HepG2 (cell line): ENCODE data around the gene PRSS27. TPM values are rescaled to one million over a fixed set of nuclear protein-coding genes. Genes with fewer than 3 reads are reported as not detected.

ENCODE experiments used
- ARNT2 ChIP-seq: sonication (generic); formaldehyde crosslinking; IDR thresholded peaks from 2 replicates; pipeline ENCODE4 v1.8.0; 2022; ENCODE audit warnings: mild to moderate bottlenecking, low read depth, missing genetic modification reagents, moderate library complexity
- DDIT3 ChIP-seq: sonication (generic); formaldehyde crosslinking; IDR thresholded peaks from 2 replicates; pipeline ENCODE4 v1.4.0; 2020; ENCODE audit warnings: mild to moderate bottlenecking, missing genetic modification reagents
- DRAP1 ChIP-seq: IDR thresholded peaks from 2 replicates; pipeline ENCODE4 v1.6.1; 2016; ENCODE audit warnings: missing genetic modification reagents, missing compliant biosample characterization
- ESRRA ChIP-seq: sonication (generic); formaldehyde crosslinking; IDR thresholded peaks from 2 replicates; pipeline ENCODE4 v1.5.1; 2020; ENCODE audit warnings: mild to moderate bottlenecking, low read depth, missing genetic modification reagents
- GABPA ChIP-seq, 2 experiments: IDR thresholded peaks; 2 replicates each; pipeline ENCODE4 v1.6.1; 2011 to 2016; ENCODE audit warnings: low read depth in 2 of 2, low read length in 1 of 2, missing biosample characterization in 1 of 2, missing genetic modification characterization in 1 of 2
- IKZF5 ChIP-seq: IDR thresholded peaks from 2 replicates; pipeline ENCODE4 v1.6.1; 2018; ENCODE audit warnings: missing genetic modification reagents, mild to moderate bottlenecking, missing compliant biosample characterization
- KDM4B ChIP-seq: sonication (generic); formaldehyde crosslinking; IDR thresholded peaks from 2 replicates; pipeline ENCODE4 v1.4.0; 2020; ENCODE audit warnings: missing genetic modification reagents
- LCORL ChIP-seq, 2 experiments: fragments of 450-650 bp in 1 of 2; sonication (generic) in 1 of 2; formaldehyde crosslinking in 1 of 2; IDR thresholded peaks; 2 replicates each; pipeline versions ENCODE4 v1.5.0 to v1.6.1; 2017 to 2020; ENCODE audit warnings: antibody characterized with exemption in 1 of 2, missing genetic modification reagents in 1 of 2
- MYC ChIP-seq: sonication (generic); formaldehyde crosslinking; IDR thresholded peaks from 2 replicates; pipeline ENCODE4 v1.9.0; 2021; ENCODE audit warnings: missing genetic modification reagents, borderline replicate concordance
- PATZ1 ChIP-seq: sonication (generic); formaldehyde crosslinking; IDR thresholded peaks from 2 replicates; pipeline ENCODE4 v1.4.0; 2020; ENCODE audit warnings: missing genetic modification reagents
- PHF20 ChIP-seq: sonication (generic); formaldehyde crosslinking; IDR thresholded peaks from 2 replicates; pipeline ENCODE4 v1.5.0; 2020; ENCODE audit warnings: mild to moderate bottlenecking, missing genetic modification reagents
- PLSCR1 ChIP-seq: sonication (generic); formaldehyde crosslinking; IDR thresholded peaks from 2 replicates; pipeline ENCODE4 v1.5.0; 2020; ENCODE audit warnings: missing genetic modification reagents, mild to moderate bottlenecking, borderline replicate concordance
- POLR2AphosphoS5 ChIP-seq: IDR thresholded peaks from 2 replicates; pipeline ENCODE4 v1.6.1; 2012; ENCODE audit warnings: low read depth, low read length
- RAD21 ChIP-seq: fragments of 450-650 bp; formaldehyde crosslinking; IDR thresholded peaks from 2 replicates; pipeline ENCODE4 v1.5.0; 2020; ENCODE audit warnings: mild to moderate bottlenecking
- RFX5 ChIP-seq: IDR thresholded peaks from 2 replicates; pipeline ENCODE4 v1.6.1; 2011; ENCODE audit warnings: low read depth, low read length, improper control_type of control experiment
- SAP130 ChIP-seq: IDR thresholded peaks from 2 replicates; pipeline ENCODE4 v1.6.1; 2016; ENCODE audit warnings: low read depth
- SP1 ChIP-seq, 2 experiments: fragments of 450-650 bp in 1 of 2; sonication (generic) in 1 of 2; formaldehyde crosslinking in 1 of 2; IDR thresholded peaks; 2 replicates each; pipeline versions ENCODE4 v1.4.0 to v1.6.1; 2016 to 2020; ENCODE audit warnings: missing genetic modification reagents in 1 of 2
- SP2 ChIP-seq: sonication (generic); formaldehyde crosslinking; IDR thresholded peaks from 2 replicates; pipeline ENCODE4 v1.5.1; 2020; ENCODE audit warnings: mild to moderate bottlenecking, missing genetic modification reagents
- TAF1 ChIP-seq: sonication (generic); formaldehyde crosslinking; IDR thresholded peaks from 2 replicates; pipeline ENCODE4 v1.4.0; 2020; ENCODE audit warnings: missing genetic modification reagents
- TGIF2 ChIP-seq: IDR thresholded peaks from 2 replicates; pipeline ENCODE4 v1.6.1; 2016; ENCODE audit warnings: control low read depth, missing compliant biosample characterization
- ZFP82 ChIP-seq: sonication (generic); formaldehyde crosslinking; IDR thresholded peaks from 2 replicates; pipeline ENCODE4 v1.5.1; 2020; ENCODE audit warnings: mild to moderate bottlenecking, missing genetic modification reagents, borderline replicate concordance
- ZNF460 ChIP-seq: sonication (generic); formaldehyde crosslinking; IDR thresholded peaks from 2 replicates; pipeline ENCODE4 v1.5.1; 2020; ENCODE audit warnings: missing genetic modification reagents, mild to moderate bottlenecking, borderline replicate concordance
- ZNF878 ChIP-seq: sonication (generic); formaldehyde crosslinking; IDR thresholded peaks from 2 replicates; pipeline ENCODE4 v1.8.1; 2023; ENCODE audit warnings: mild to moderate bottlenecking, missing genetic modification reagents, moderate library complexity
- polyA plus RNA-seq, 8 experiments: library from polyadenylated mRNA; depleted of rRNA in 3 of 8; stranded (reverse) in 7 of 8; unstranded in 1 of 8; fragments of >200 nt; fragmentation: Illumina TruSeq in 4 of 8; extraction: Trizol in 4 of 8; gene quantifications; 2 replicates each; pipeline versions ENCODE4 v1.2.1 to v1.2.3, GENCODE V29; 2011 to 2016; ENCODE audit warnings: low read depth in 4 of 8, missing spikeins in 1 of 8, mixed read lengths in 1 of 8; ENCODE audit not compliant: insufficient read depth in 1 of 8
- total RNA-seq, 5 experiments: library from RNA; depleted of rRNA; stranded (reverse); fragments of >200 nt; fragmentation: Illumina TruSeq; extraction: Trizol; gene quantifications; 2 replicates each; pipeline ENCODE4 v1.2.3, GENCODE V29; 2016; ENCODE audit warnings: low read depth in 1 of 5

PRSS27 gene
- total and polyA plus RNA-seq, 2 of the 13 experiments (the other 11 are each of a cell fraction or from before 2014, with no cell fraction given), result 0.20 to 0.73 TPM

- TF ChIP-seq ZNF878 (CRISPR knock-in tag), result no peak
- TF ChIP-seq SAP130 (CRISPR knock-in tag), result peak; percentile 66
- peak; percentile 80 for TF ChIP-seq GABPA (IDR thresholded peaks at IDR 0.05; ENCODE audit: low read depth, low read length)
- TF ChIP-seq GABPA (CRISPR knock-in tag; IDR thresholded peaks at IDR 0.05; ENCODE audit: low read depth), result peak; percentile 74
- 0 out of 2 replicates have a peak, but pooled peaks have one; percentile 19 for TF ChIP-seq RFX5
- peak; percentile 80; the same call in 1 of the 2 replicates for TF ChIP-seq ESRRA (CRISPR knock-in tag)
- peak; percentile 47; the same call in 1 of the 2 replicates for TF ChIP-seq TAF1 (CRISPR knock-in tag)
- 0 out of 2 replicates have a peak, but pooled peaks have one; percentile 32 for TF ChIP-seq ZFP82 (CRISPR knock-in tag)
- no peak for TF ChIP-seq SP1 (IDR thresholded peaks at IDR 0.05)
- TF ChIP-seq SP1 (CRISPR knock-in tag; IDR thresholded peaks at IDR 0.05), result peak; percentile 82
- TF ChIP-seq TGIF2 (CRISPR knock-in tag), result 0 out of 2 replicates have a peak, but pooled peaks have one; percentile 45
- no peak for TF ChIP-seq LCORL (IDR thresholded peaks at IDR 0.05)
- peak; percentile 24; the same call in 1 of the 2 replicates for TF ChIP-seq LCORL (CRISPR knock-in tag; IDR thresholded peaks at IDR 0.05)
- TF ChIP-seq MYC, result peak; percentile 26; the same call in 1 of the 2 replicates
- TF ChIP-seq DDIT3 (CRISPR knock-in tag), result no peak
- 0 out of 2 replicates have a peak, but pooled peaks have one; percentile 19 for TF ChIP-seq RAD21 (CRISPR knock-in tag)
- peak; percentile 37; the same call in 1 of the 2 replicates for TF ChIP-seq DRAP1 (CRISPR knock-in tag)
- peak; percentile 58; the same call in 1 of the 2 replicates for TF ChIP-seq PHF20
- TF ChIP-seq IKZF5, result 0 out of 2 replicates have a peak, but pooled peaks have one; percentile 22
- peak; percentile 35; the same call in 1 of the 2 replicates for TF ChIP-seq POLR2AphosphoS5
- peak; percentile 24; the same call in 1 of the 2 replicates for TF ChIP-seq ZNF460 (CRISPR knock-in tag)
- TF ChIP-seq ARNT2 (CRISPR knock-in tag), result 0 out of 2 replicates have a peak, but pooled peaks have one; percentile 23
- peak; percentile 85 for TF ChIP-seq SP2 (CRISPR knock-in tag)
- TF ChIP-seq PLSCR1 (CRISPR knock-in tag), result no peak
- TF ChIP-seq KDM4B (CRISPR knock-in tag), result no peak
- 0 out of 2 replicates have a peak, but pooled peaks have one; percentile 37 for TF ChIP-seq PATZ1 (CRISPR knock-in tag)
Measured at GRCh38 chr16:2673066-2673999, 46.7 kb downstream of the PRSS27 start (continued).
